ENCODE results near the gene MADD.
A peak's percentile ranks its signal among the peaks of the same experiment; 100 is the strongest.

DNA sequence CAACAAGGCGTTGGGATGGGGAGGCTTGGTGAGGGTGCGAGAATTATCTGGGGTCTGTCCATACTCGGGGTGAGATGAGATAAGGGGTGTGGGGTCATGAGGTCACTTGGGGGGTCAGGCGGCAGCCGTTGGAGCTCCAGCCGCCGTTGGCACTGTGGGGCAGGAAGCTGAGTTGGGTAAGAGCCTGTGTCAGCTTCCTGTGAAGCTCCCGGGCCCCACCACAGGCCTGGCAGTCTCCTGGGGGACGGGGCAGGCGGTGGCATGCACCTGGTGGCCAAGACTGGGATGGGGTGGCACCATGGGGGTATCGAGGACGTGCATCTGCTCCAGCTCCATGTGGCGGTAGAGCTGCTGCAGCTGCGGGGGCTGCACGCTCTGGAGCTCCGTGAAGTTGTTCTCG, 89.7 kb downstream of the MADD start:
- peak; percentile 3 for TF ChIP-seq CTCF (IDR thresholded peaks at IDR 0.05; ENCODE audit: insufficient read depth, low read length)
- peak; percentile 98 for TF ChIP-seq POLR2AphosphoS5 (IDR thresholded peaks at IDR 0.05; ENCODE audit: low read depth)
- TF ChIP-seq GABPA (IDR thresholded peaks at IDR 0.05; ENCODE audit: low read depth) = no peak
